ENCODE measurements around the gene SPATA25.

SPATA25 gene

DNA sequence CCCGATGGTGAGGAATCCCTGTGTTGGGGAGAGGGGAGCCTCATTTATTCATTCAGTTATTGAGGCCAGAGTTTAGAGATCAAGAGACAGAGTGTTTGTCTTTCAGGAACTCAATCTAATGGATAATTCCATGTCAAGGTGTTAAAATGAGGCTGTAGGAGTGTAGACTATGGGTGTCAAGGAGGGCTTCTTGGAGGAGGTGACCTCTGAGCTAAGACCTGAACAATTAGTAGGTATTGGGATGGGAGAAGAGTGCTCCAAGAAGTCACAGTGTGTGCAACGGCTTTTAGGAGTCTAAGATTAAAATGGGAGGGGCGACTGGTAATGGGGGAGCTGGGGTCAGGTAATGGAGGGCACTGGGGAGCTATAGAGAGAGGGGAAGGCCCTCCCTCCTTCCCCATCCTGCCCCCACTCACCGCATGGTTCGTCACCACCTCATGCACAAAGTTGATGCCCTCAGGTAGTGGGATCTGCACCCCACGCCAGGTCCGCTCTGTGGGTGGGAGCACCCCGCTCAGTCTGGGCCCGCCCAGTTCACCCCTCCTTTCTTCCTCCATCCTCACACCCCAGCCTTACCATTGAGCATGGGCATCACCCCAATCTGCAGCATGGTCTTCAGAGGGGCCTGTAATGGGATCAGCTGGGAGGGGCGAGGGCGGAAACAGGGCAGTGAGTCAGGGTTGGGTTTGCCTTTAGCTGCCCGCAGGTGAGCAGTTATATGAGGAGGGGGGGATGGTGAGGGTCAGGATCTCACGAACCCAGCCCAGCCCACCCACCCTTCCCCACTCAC is 11.8 kb upstream of the SPATA25 start:
- TF ChIP-seq, protein P1, sequence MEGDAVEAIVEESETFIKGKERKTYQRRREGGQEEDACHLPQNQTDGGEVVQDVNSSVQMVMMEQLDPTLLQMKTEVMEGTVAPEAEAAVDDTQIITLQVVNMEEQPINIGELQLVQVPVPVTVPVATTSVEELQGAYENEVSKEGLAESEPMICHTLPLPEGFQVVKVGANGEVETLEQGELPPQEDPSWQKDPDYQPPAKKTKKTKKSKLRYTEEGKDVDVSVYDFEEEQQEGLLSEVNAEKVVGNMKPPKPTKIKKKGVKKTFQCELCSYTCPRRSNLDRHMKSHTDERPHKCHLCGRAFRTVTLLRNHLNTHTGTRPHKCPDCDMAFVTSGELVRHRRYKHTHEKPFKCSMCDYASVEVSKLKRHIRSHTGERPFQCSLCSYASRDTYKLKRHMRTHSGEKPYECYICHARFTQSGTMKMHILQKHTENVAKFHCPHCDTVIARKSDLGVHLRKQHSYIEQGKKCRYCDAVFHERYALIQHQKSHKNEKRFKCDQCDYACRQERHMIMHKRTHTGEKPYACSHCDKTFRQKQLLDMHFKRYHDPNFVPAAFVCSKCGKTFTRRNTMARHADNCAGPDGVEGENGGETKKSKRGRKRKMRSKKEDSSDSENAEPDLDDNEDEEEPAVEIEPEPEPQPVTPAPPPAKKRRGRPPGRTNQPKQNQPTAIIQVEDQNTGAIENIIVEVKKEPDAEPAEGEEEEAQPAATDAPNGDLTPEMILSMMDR (IDR thresholded peaks at IDR 0.05; ENCODE audit: insufficient read depth, low read length, poor library complexity, severe bottlenecking) = no peak
- no peak for TF ChIP-seq EZH2phosphoT487 (conservative IDR thresholded peaks at IDR 0.05; ENCODE audit: low read length)
- no peak overlapping the region for H3K27ac ChIP-seq (ENCODE audit: low read depth, low read length)
- no peaks in the 10 kb centered on the region for H3K9me3 ChIP-seq (ENCODE audit: insufficient read depth, low read length)
- no peak overlapping the region for H3K9ac ChIP-seq (ENCODE audit: low read length)
- H4K20me1 ChIP-seq (ENCODE audit: low read depth, low read length) = no peaks in the 10 kb centered on the region
- H3K4me2 ChIP-seq (ENCODE audit: low read depth, low read length, poor library complexity, severe bottlenecking) = no peak overlapping the region
- no peaks in the 10 kb centered on the region for H3K79me2 ChIP-seq (ENCODE audit: insufficient read depth, low read length)
- no peak overlapping the region for H3K4me3 ChIP-seq (ENCODE audit: insufficient read depth, low read length, poor library complexity, severe bottlenecking)
- no peaks in the 10 kb centered on the region for H3F3A ChIP-seq (ENCODE audit: insufficient read depth)
- no peaks in the 10 kb centered on the region for H3K36me3 ChIP-seq (ENCODE audit: low read length)
- no peaks in the 10 kb centered on the region for H3K9me2 ChIP-seq (replicated peaks; ENCODE audit: insufficient read depth, low read length)
- H2AFZ ChIP-seq (ENCODE audit: low read depth, low read length, severe bottlenecking) = no peak overlapping the region
- no peaks in the 10 kb centered on the region for H3K27me3 ChIP-seq (ENCODE audit: low read length)

- H3K27me3 ChIP-seq (ENCODE audit: low read length) = no peaks in the 10 kb centered on the region
- H3K27ac ChIP-seq (ENCODE audit: low read depth, low read length) = no peak overlapping the region
- H3K9ac ChIP-seq (ENCODE audit: low read length) = no peak overlapping the region
- H4K20me1 ChIP-seq (ENCODE audit: low read depth, low read length) = no peaks in the 10 kb centered on the region
- no peak overlapping the region for H2AFZ ChIP-seq (ENCODE audit: low read depth, low read length, severe bottlenecking)
- no peaks in the 10 kb centered on the region for H3F3A ChIP-seq (ENCODE audit: insufficient read depth)
- H3K9me2 ChIP-seq (replicated peaks; ENCODE audit: insufficient read depth, low read length) = no peaks in the 10 kb centered on the region
- no peaks in the 10 kb centered on the region for H3K9me3 ChIP-seq (ENCODE audit: insufficient read depth, low read length)
- no peak for TF ChIP-seq EZH2phosphoT487 (conservative IDR thresholded peaks at IDR 0.05; ENCODE audit: low read length)
- TF ChIP-seq, protein P1 (IDR thresholded peaks at IDR 0.05; ENCODE audit: insufficient read depth, low read length, poor library complexity, severe bottlenecking) = no peak
- H3K4me3 ChIP-seq (ENCODE audit: insufficient read depth, low read length, poor library complexity, severe bottlenecking) = no peak overlapping the region
- no peaks in the 10 kb centered on the region for H3K36me3 ChIP-seq (ENCODE audit: low read length)
- no peak overlapping the region for H3K4me2 ChIP-seq (ENCODE audit: low read depth, low read length, poor library complexity, severe bottlenecking)
- no peaks in the 10 kb centered on the region for H3K79me2 ChIP-seq (ENCODE audit: insufficient read depth, low read length)
Measured at GRCh38 chr20:45898285-45898684, 10.9 kb upstream of the SPATA25 start.

DNA sequence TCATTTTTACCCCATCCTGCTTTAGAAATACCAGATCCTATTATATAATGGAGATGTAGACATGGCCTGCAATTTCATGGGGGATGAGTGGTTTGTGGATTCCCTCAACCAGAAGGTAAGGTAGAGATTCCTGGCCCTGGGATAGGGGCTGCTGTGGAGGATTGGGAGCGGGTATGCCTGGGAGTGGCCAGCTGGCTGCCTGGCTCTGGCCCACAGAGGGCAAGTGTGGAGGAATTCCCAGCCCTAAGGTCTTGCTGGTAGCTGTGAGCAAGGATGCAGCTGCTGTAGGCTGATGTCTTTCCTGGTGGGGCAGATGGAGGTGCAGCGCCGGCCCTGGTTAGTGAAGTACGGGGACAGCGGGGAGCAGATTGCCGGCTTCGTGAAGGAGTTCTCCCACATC is 10.3 kb upstream of the SPATA25 start:
- no peak overlapping the region for H3K4me3 ChIP-seq (ENCODE audit: insufficient read depth, low read length, poor library complexity, severe bottlenecking)
- TF ChIP-seq EZH2phosphoT487 (conservative IDR thresholded peaks at IDR 0.05; ENCODE audit: low read length) = no peak
- TF ChIP-seq, protein P1 (IDR thresholded peaks at IDR 0.05; ENCODE audit: insufficient read depth, low read length, poor library complexity, severe bottlenecking) = no peak
- H3K4me2 ChIP-seq (ENCODE audit: low read depth, low read length, poor library complexity, severe bottlenecking) = no peak overlapping the region
- no peaks in the 10 kb centered on the region for H3K9me2 ChIP-seq (replicated peaks; ENCODE audit: insufficient read depth, low read length)
- no peak overlapping the region for H3K27ac ChIP-seq (ENCODE audit: low read depth, low read length)
- no peaks in the 10 kb centered on the region for H3K27me3 ChIP-seq (ENCODE audit: low read length)
- no peaks in the 10 kb centered on the region for H3K79me2 ChIP-seq (ENCODE audit: insufficient read depth, low read length)
- H3K9ac ChIP-seq (ENCODE audit: low read length) = no peak overlapping the region
- no peaks in the 10 kb centered on the region for H4K20me1 ChIP-seq (ENCODE audit: low read depth, low read length)
- H2AFZ ChIP-seq (ENCODE audit: low read depth, low read length, severe bottlenecking) = no peak overlapping the region
- H3F3A ChIP-seq (ENCODE audit: insufficient read depth) = no peaks in the 10 kb centered on the region
- H3K36me3 ChIP-seq (ENCODE audit: low read length) = no peaks in the 10 kb centered on the region
- H3K9me3 ChIP-seq (ENCODE audit: insufficient read depth, low read length) = no peaks in the 10 kb centered on the region
